Erythroblast (primary cell): Measurements from ENCODE around the gene DNAJC17.

ENCODE experiments used
- GATA1 ChIP-seq: IDR thresholded peaks from 2 replicates; pipeline ENCODE4 v1.6.1; 2011; ENCODE audit warnings: low read depth, mild to moderate bottlenecking, control low read depth, low read length, moderate library complexity
- POLR2A ChIP-seq: IDR thresholded peaks from 2 replicates; pipeline ENCODE4 v1.6.1; 2011; ENCODE audit warnings: mild to moderate bottlenecking, low read length

DNA sequence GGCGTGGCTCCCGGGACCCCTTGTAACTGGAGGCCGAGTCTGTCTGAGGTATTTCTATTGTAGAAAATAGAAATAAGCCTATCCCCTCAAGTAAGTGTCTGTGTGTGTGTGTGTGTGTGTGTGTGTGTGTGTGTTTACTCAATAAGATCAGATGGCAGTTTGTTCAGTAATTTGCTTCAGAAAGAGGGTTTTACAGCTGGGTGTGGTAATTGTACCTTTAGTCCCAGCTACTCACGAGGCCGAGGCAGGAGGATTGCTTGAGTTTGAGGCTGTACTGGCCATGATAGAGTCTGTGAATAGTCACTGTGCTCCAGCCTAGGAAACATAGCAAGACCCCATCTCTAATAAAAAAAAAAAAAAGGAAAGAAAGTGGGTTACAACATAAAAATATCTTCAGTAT is 45.3 kb upstream of the DNAJC17 start:
- TF ChIP-seq POLR2A (no peak), GATA1 (no peak)
